ENCODE data around the gene PRDM15. TPM values are rescaled to one million over a fixed set of nuclear protein-coding genes. Genes with fewer than 3 reads are reported as not detected.

Gene PRDM15
- total RNA-seq, 1 donor from 2014 or later, result 16.2 TPM

DNA sequence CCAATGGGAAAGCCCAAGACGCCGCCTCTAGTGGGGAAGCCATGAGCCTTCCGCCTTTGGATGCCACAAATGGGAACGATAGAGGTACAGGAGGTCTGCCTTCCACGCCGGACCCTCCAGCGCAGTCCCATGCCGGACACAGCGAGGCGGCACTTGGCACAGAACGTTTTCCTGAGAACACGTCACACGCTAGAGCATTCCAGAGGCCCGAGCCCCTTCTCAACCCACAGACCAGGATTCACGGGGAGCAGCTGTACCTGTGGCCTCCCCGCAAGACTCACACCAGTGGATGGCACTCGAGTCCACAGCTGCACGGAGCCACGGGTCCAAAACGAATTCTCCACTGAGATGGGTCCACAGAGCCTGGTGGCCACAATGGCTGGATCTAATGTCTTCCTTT, 80.8 kb downstream of the PRDM15 start:
- H3K9me3 Mint-ChIP-seq (ENCODE audit: low read depth), result peaks cover 3% of the 10 kb centered on the region
- TF ChIP-seq, protein P1, sequence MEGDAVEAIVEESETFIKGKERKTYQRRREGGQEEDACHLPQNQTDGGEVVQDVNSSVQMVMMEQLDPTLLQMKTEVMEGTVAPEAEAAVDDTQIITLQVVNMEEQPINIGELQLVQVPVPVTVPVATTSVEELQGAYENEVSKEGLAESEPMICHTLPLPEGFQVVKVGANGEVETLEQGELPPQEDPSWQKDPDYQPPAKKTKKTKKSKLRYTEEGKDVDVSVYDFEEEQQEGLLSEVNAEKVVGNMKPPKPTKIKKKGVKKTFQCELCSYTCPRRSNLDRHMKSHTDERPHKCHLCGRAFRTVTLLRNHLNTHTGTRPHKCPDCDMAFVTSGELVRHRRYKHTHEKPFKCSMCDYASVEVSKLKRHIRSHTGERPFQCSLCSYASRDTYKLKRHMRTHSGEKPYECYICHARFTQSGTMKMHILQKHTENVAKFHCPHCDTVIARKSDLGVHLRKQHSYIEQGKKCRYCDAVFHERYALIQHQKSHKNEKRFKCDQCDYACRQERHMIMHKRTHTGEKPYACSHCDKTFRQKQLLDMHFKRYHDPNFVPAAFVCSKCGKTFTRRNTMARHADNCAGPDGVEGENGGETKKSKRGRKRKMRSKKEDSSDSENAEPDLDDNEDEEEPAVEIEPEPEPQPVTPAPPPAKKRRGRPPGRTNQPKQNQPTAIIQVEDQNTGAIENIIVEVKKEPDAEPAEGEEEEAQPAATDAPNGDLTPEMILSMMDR (IDR thresholded peaks at IDR 0.05; ENCODE audit: unreplicated experiment), result no peak
- peaks cover 16% of the 10 kb centered on the region for H3K36me3 Mint-ChIP-seq (ENCODE audit: insufficient read depth)
- H3K27ac Mint-ChIP-seq, result no peak overlapping the region
- no peak for DNase-seq (ENCODE audit: low spot score, unreplicated experiment)
- H3K4me3 Mint-ChIP-seq (ENCODE audit: low read depth), result no peak overlapping the region
- H3K27me3 Mint-ChIP-seq, result no peaks in the 10 kb centered on the region
- peaks cover 6% of the 10 kb centered on the region for H3K4me1 Mint-ChIP-seq (ENCODE audit: low read depth)

DNA sequence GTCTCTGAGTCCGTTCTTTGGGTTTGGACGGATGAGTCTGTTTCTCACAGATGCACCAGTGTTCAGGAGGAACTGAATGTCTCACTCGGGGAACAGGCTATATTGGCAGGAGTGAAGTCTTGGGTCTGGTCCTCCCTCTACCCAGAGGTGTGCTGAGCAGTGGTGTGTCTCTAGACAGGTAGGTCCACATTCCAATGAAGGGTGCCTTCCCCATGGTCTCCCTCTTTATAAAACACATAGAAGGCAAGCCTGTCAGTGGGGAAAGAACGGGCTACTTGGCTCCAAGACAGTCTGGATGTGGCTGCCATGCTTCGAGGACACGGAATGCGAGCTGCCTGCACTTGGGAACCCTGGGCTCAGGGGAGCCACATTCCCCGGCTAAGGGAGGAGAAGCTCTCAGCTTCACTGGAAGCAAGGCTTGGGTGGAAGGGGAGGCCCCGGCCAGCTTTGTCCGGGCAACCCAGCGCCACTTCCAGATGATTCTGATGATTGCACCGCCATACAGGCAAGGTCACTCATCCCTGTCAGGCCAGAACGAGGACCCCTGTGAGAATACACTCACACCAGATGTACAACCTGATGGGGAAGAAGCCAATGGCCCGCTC, 82.6 kb downstream of the PRDM15 start:
- Mint-ChIP-seq H3K9me3 (ENCODE audit: low read depth) (peaks cover 16% of the 10 kb centered on the region), H3K27me3 (no peaks in the 10 kb centered on the region), H3K36me3 (ENCODE audit: insufficient read depth) (peaks cover 13% of the 10 kb centered on the region), H3K4me3 (ENCODE audit: low read depth) (no peak overlapping the region), H3K4me1 (ENCODE audit: low read depth) (peaks cover 6% of the 10 kb centered on the region), H3K27ac (no peak overlapping the region)
- no peak for DNase-seq (ENCODE audit: low spot score, unreplicated experiment)
- TF ChIP-seq, protein P1 (IDR thresholded peaks at IDR 0.05; ENCODE audit: unreplicated experiment), result no peak

DNA sequence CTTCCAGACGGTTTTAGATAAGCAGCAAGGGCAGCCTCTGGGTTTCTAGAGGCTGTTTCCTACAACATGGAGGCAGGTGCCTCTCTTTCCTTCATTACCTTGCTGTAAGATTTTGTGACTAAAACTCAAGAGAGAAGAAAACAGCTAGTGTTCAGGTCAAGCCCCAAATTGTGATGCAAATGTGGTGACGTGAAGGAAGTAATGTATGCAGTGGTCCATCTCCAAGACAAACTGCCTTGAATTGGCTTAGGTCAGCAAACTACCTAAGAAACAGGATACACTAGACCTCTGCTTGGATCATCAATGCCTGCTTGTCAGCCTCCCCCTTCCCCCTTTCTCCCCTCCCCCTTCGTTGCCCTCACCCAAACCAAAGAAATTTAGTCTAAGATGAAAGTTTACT, 83.4 kb downstream of the PRDM15 start:
- H3K4me1 Mint-ChIP-seq (ENCODE audit: low read depth), result peaks cover 5% of the 10 kb centered on the region
- H3K4me3 Mint-ChIP-seq (ENCODE audit: low read depth), result no peak overlapping the region
- no peak overlapping the region for H3K27ac Mint-ChIP-seq
- no peaks in the 10 kb centered on the region for H3K27me3 Mint-ChIP-seq
- TF ChIP-seq, protein P1 (IDR thresholded peaks at IDR 0.05; ENCODE audit: unreplicated experiment), result no peak
- H3K36me3 Mint-ChIP-seq (ENCODE audit: insufficient read depth), result peaks cover 9% of the 10 kb centered on the region
- H3K9me3 Mint-ChIP-seq (ENCODE audit: low read depth), result peaks cover 16% of the 10 kb centered on the region
- no peak for DNase-seq (ENCODE audit: low spot score, unreplicated experiment)

DNA sequence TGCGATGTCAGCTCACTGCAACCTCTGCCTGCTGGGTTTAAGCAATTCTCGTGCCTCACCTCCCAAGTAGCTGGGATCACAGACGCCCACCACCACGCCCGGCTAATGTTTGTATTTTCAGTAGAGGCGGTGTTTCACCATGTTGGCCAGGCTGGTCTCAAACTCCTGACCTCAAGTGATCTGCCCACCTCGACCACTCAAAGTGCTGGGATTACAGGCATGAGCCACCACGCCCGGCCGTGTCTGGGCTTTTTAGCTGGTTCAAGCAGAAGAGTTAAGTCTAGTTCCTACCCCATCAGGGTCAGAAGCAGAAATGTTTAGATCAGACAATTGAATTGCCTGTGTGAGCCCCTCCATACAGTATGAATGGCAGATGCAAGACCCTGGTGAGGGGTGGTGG, 84.5 kb downstream of the PRDM15 start:
- DNase-seq (ENCODE audit: low spot score, unreplicated experiment), result no peak
- no peak overlapping the region for H3K4me3 Mint-ChIP-seq (ENCODE audit: low read depth)
- H3K27ac Mint-ChIP-seq, result no peak overlapping the region
- peaks cover 7% of the 10 kb centered on the region for H3K36me3 Mint-ChIP-seq (ENCODE audit: insufficient read depth)
- H3K27me3 Mint-ChIP-seq, result no peaks in the 10 kb centered on the region
- TF ChIP-seq, protein P1 (IDR thresholded peaks at IDR 0.05; ENCODE audit: unreplicated experiment), result no peak
- peaks cover 16% of the 10 kb centered on the region for H3K9me3 Mint-ChIP-seq (ENCODE audit: low read depth)
- peaks cover 3% of the 10 kb centered on the region for H3K4me1 Mint-ChIP-seq (ENCODE audit: low read depth)

DNA sequence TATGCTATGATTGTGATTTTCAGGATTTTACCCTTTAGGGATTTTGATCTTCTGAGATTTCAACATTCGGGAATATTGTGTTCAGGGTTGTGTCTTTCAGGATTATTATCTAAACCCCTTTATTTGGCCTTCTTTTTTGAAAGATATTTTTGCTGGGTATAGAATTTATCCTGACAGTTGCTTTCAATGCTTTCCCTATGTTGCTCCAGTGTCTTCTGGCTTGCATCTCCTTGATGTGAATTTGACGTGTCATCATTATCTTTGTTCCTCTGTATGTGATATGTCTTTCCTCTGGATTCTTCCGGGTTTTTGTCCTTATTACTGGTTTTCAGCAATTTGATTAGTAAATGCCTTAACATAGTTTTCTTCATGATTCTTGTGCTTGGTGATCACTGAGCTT, 86.4 kb downstream of the PRDM15 start:
- TF ChIP-seq, protein P1 (IDR thresholded peaks at IDR 0.05; ENCODE audit: unreplicated experiment), result no peak
- Mint-ChIP-seq H3K9me3 (ENCODE audit: low read depth) (peaks cover 16% of the 10 kb centered on the region), H3K36me3 (ENCODE audit: insufficient read depth) (peaks cover 6% of the 10 kb centered on the region), H3K27me3 (no peaks in the 10 kb centered on the region), H3K4me3 (ENCODE audit: low read depth) (no peak overlapping the region), H3K27ac (no peak overlapping the region), H3K4me1 (ENCODE audit: low read depth) (no peaks in the 10 kb centered on the region)
- no peak for DNase-seq (ENCODE audit: low spot score, unreplicated experiment)

Data from progenitor cell of endocrine pancreas (in vitro differentiated cells).